NCI-H146 treated with DMSO at 0.1 percent for 48 hours (cell line): ENCODE data around the gene GSC.
"Not testable (repeated sequence)": the region's sequence is repeated elsewhere in the genome, so short reads cannot be mapped to it uniquely, and the experiment has no call there.

Experiments
- DNase-seq: peaks from one replicate; lab custom pipeline; 2025; ENCODE audit not compliant: unreplicated experiment; lab: John Stamatoyannopoulos, UW

GSC gene

DNA sequence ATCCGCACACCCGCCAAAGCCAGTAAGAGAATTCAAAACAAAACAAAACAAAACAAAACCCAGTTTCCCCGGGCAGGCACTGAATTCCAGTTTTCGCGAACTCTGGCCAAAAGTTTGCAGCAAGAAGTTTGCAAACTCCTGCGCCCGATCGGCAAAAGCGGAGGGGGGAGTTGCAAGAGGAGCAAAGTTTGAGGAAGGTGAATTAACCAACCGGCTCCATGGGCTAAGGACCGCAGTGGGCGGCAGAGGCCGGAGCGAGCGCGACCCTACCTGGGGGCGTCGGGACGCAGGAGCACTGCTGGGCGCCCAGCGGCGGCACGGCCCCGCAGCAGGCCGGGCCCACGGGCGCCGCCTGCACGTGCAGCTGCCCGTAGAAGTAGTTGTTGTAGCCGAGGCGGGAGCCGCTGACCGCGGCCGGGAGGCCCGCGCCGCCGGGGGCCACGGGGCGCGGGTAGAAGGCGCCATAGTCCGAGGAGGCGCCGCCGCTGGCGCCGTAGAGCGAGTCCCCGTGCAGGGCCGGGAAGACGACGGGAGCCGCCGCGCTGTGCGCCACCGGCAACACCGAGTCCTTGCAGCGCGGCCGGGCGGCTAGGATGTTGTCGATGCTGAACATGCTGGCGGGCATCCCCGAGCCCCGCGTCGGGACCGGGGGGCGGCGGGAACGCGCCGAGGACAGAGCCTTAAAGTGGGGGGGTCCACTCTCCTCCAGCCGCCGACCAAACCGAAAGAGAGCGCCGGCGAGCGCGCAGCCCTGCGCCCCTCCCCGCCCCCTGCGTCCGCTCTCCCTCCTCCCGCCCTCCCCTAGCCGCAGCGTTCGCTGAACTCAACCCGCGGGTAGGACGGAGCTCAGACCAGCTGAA, at the start of gene GSC:
GSC (minus strand) TSS at position 723 of the 860 bp plus-strand sequence; CDS start at position 625, 98 bp downstream.
- no peak for DNase-seq

DNA sequence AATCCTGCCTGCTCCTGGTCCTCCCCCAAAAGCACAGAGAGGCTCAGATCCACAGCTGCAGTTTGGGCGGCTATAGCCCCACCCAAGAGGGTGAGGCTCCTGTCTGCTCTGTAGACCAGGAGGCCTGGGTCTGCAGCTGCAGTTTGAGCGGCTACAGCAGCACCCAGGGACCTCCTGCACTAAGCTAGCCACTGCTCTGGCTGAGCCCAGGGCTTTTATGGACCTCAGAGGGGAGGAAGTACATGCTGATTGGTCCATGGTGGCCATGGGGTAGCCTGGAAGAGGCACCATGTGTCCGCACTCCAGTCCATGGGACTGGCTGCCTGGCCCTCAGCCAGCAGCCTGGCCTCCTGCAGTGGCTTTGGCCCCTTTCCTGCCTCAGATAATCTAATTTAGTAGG, 49.6 kb upstream of the GSC start:
- DNase-seq = no peak

DNA sequence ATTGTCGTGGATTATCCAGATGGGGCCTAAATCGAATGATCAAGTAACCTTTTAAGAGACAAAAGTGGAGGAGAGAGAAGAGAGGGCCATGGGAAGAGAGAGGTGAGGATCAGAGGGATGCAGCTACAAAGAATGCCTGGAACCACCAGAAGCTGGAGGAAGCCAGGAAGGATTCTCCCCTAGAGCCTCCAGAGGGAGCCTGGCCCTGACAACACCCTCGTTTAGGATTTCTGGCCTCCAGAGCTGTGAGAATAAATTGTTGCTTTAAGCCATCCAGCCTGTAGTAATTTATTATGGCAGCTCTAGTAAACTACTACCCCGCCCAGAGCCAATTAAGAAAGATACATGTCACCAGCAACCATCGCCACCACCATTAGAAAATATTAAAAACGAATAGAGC, 46.2 kb upstream of the GSC start:
- DNase-seq = no peak

DNA sequence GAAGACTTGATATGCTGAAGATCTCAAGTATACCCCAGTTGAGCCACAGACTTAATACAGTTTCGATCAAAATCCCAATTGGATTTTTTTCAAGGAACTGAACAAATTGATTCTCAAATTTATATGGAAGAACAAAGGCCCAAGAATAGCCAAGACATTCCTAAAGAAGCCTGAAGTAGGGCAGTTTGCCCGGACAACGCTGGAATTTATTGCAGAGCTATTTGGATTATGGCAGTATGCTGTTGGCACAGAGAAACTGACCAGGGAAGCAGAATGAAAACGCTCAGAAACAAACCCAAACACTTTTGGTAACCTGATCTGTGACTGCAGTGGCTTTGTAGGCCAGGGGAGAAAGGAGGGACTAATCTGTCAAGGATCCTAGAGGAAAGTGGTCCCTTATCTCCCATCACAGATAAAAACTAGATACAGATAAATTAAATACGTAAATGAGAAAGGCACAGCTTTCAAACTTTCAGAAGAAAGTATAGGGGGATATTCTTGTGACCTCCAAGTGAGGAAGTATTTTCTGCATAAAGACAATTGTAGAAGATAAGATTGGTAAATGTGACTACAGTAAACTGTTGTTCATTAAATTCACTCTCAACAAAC, 35.9 kb upstream of the GSC start:
- no peak for DNase-seq

DNA sequence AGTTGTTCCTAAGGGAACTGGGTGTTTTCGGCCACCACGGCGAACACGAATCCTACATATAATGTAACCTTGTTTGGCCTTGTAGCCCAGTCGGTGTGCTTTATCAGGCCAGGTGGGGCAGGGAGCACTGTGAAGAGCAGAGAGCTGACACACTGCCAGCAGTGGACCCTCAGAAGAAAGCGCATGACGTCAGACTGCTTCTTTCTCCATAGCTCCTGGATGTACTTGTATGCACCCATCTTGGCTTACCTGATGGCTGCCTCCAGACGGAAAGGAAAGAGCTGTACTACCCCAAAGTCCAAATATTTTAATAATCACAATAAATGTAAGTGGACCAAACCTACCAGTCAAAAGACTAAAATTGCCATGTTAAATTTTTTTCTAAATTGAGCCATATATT, 31.3 kb upstream of the GSC start:
- no peak for DNase-seq

DNA sequence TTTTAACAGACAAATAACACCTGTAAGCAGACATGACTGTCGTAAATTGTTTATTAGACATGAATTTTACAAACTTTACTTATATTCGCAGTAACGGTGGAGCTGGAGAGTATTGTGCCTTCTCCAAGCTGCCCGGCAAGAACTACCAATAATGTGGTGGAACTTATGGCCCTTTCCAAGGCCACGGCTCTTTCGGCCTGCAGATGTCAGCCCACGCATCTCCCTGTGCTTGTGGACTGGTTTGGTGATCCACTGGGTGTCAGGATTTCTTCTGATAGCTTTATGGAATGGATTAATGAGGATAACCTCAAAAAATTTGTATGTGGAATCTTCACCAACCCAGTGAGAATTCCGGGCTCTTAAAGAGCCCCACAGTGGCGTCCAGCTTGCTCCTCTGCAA, 30.9 kb upstream of the GSC start:
- DNase-seq = not testable (repeated sequence)

DNA sequence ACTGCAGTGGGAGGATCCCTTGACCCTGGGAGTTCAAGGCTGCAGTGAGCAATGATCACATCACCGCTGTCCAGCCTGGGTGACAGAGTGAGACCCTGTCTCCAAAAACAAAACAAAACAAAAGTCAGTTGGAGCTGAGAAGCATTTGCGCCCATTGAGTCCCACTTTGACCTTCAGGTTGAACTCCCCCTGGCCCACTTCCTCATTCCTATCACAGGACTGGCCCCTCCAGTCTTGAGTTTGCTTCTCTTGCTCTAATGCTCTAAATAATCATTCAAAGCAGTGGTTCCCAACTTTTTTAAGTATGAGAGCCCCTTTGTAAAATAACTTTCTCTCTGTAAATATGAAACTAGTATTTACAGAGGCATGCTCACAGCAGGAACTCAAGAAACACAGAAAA, 28.0 kb upstream of the GSC start:
- DNase-seq = no peak

DNA sequence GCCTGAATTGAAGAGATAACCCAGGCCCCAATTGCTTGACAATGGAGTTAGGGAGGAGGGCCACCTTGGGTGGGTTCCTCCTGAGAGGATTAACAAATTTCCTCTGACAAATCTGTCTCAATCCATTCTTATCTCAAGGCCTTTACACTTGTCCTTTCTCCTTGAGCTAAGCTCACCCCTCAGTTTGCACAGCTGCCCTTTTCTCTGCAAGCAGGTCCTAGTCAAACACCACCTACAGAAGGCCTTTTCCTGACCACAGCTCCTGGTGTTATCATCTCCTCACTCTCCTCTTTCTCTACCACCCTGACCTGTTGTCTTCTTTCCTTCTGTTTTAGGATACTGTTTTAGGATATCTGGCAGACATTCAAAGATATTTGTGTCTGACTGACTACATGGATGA, 26.4 kb upstream of the GSC start:
- no peak for DNase-seq

DNA sequence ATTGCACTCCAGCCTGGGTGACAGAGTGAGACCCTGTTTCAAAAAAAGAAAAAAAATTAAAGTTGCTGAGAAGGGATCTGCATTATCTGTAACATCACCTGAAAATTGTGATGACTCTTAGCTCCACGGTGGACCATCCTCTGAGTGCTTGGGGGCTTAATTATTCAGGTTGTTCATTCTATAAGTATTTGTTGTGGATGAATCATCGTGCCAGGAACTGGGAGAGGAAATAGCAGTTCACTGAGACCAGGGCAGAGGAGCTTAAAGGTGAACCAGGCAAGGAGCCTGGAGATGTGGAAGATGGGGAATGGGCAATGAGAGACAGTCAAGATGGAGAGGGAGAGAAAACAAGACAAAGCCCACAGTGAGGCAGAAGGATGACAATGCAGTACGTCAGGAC, 25.5 kb upstream of the GSC start:
- no peak for DNase-seq

DNA sequence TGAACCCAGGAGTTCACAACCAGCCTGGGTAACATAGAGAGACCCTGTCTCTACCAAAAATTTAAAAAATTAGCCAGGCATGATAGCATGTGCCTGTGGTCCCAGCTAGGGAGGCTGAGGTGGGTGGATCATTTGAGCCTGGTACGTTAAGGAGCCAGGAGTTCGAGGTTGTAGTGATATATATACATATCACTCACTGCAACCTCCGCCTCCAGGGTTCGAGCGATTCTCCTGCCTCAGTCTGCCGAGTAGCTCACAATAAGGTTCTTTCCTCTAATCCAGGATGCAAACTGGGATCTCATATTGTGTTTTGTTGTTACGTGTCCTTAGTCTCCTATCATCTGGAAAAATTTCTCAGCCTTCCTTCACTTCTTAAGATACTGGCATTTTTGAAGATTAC, 24.0 kb upstream of the GSC start:
- DNase-seq = no peak

DNA sequence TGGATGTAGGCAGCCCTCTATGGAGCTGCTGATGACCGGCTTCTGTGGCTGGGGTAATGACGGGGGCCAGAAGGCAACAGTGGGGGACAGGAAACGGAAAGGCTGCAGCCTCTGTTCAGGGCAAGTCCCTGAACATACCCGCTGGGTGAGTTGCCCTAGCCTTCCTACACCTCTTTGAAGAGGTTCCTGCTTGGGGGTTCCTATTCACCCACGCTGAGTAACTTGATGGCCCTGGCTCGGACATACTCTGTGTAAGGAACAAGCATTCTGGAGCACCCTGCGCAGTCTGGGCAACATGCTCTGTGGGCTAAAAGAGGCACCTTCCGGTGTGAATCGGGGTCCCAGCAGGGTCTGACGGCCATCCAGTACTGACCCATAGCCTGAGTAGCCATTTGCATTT, 17.7 kb upstream of the GSC start:
- no peak for DNase-seq

DNA sequence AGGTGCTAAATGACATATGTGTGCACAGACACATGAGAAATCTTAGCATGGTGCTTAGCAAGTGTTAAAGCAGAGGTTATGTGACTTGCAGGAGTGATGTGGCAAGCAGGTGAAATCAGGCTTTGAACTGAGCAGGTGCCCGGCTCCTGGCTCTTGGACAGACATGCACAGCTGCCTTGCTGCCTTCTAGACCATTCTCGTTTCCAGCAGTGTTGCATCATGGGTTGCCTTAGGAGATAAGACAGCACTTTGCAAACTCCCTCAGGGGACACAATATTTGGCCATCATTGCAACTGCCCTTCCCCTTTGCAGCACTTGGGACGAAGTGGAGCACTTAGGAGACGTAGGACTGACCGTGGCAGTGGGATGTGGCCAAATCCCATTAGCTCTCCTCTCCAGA, 17.2 kb upstream of the GSC start:
- no peak for DNase-seq

DNA sequence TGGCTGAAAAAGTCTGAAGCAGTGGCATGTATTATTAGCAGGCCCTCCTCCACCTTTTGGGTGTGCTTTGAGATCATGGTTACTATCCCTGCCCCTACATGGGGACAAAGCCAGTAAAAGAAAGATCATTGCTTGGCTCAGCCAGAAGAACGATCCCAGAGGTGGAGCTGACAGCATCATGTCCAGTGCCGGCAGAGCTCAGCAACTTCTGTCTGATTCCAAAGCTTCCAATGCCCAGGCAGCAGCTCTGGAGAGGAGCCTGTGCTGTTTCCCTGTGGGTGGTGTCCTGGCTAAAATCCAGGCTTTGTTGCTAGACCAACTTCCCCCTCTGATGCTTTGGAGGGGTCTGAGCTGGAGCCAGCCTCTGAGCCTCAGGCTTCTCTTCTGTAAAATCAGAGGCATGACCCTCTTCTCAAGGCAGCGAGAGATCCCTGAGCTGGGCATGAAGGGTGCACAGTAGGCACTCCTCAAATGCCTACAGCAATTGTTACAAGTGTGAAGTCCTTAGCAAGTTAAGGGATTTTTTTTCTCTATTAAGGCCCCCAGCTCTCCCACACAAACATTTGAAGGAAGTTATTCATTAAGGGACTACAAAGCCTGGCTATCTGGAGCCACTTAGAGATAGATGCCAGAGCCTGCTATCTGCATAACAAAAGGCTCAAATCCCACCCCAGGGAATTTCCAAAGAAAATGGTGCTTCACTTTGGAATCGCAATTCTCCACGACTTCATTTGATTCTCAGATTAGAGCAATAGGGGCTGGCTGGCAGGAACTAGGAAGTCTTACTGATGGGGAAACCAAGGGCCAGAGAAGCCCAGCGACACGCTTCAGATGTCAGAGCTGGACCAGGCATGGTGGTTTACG, 10.9 kb upstream of the GSC start:
- no peak for DNase-seq

DNA sequence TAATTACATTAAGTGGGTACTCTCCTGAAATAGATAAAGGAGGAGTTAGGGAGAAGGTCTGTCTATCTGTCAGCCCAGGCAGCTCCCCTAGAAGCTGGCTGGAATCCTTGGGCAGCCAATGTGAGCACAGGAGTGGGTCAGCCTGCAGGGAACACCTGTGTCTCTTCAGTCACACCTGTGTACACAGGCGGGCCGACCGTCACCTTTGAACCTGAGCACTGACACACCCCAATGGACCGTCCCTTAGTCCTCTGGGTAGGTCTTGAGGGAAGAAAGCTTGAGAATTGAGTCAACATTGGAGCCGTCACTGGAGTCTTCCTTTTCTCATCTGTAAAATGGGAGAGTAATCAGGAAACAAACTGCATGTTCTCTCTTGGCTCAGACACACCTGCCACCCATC, 9.8 kb upstream of the GSC start:
- DNase-seq = no peak

DNA sequence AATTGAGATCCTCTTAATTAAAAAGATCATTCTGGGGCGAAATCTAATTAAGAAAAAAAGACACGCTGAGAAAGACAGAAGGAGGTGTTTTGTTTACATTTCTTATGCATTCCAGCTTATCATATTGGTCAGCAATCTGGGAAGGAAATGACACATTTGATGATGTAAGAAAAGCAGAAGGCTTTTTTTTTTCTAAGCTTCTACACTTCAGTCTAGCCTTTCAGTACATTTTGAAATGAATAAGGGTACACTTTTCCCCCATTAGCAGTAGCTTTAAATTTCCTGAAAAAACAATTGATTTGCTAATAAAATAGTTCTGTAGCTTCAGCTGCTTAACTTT, 5.9 kb upstream of the GSC start:
- no peak for DNase-seq

DNA sequence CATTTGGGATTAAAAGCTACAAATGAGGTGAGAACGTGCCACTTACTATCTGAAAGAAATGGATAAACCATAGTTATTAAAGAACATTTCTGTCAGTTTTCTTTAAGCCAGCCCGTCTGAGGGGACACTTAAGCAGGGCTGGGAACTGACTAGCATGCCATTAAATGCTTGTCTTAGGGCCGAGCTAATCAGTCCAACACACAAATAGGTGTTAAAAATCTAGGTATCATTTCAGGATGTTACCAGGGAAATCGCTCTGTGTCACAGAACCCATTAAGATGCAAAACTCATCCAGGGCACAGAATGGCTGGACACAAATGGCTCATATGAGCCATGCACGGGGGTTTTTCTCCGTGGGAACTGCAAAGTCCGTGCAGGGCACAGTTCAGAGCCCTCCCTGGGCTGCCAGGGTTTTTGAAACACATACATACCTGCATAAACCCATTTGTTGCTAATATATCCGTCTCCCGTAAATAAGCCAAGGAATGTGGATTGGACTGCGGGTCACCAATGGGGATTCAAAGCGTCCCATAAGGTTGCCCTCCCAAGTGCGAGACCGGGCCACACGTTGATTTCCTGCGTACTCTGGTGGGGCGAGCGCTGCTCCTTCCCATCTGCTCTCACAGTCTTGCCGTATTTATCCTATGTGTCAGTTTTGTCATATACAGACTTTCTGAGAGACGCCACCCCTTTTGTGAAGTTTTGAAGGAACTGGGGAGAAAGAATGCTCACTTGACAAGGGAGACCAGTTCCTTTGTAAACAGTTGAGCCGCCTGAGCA, 5.4 kb upstream of the GSC start:
- no peak for DNase-seq

DNA sequence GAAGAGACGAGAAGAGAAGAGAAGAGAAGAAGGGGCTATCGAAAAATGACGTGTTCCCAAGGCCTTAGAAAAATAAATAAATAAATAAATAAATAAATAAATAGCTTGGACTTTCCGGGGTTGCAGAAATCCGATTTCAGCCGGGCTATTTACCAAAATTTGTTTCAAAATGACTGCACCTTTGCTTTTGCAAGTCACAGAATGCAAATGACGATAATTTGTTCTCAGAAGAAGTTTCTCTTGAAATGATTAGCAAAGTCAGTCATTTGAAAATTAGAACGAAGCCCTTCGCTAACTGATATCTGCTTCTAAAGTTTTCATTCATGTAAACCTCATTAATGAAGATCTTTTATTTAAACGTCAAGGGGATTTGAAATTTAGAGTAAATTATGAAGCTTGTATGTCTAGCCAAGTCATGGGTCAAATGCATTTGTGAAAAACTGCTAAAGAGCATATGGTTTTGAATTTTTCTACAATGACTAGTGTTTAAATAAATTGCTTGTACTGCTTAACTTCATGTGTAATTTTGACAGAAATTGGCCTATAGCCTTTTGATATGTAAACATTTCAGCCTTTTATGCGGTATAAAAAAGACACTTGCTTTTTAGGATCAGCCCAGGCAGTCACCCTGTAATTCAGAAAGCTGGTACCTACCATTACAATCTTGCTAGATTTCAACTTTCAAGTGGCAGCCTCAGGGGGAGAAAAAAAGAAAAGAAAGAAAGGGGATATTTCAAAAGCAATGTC, 4.6 kb upstream of the GSC start:
- DNase-seq = no peak

DNA sequence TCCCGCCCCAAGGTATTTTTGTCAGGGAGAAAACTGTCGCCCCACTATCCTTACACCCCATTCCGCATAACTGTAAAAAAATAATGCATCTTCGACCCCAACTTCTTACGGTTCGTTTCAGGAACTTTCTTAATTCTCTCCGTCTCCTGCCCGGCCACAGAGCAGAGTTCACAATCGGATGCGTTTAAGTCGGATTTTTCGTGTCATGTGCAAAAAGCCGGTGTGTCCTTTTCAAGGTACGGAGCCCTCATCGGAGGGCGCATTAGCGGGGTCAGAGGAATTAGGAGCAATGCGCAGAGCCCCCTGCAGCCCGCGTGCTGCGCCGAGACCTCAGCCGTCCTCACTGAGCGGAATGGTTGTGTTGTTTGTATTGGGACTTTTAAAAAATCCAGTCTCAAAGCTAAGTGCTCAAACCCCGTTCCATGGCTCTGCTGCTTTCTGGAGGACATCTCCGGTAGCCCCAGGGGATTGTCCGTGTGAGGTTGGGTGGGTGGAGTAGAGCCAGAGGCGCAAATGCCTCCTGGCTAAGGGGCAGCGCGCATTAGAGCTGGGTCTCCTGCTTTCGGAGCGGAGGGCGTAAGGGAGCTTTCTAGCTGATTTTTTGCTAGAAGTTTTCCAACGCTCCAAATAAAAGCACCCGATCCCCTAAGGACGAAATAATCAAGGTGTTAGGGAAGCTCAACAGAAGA, 3.9 kb upstream of the GSC start:
- no peak for DNase-seq

DNA sequence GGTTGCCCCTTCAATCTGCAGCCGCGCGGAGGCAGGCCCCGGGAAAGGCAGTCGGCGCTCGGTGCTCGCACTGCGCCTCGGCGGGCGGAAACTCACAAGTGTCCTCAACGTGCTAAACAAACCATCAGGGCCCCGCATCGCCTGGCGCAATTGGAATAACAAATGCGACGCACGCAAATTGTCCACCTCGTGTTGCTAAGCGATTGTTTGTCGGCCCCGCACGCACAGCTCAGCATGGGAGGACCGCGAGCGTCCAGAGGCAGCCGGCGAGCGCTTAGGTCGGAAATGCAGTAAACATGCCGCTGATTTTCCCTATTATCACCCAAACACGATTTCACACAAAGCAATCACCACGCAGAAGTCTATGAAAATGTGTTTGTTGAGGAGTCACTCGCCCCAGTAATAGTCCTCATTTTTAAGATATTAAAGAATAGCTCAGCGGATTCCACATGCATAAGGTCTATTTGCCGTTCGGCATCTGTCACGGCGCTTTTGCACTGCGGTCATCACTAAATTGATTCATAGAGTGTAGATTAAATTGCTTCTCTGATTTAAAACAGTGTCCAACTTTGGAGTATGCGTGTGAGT, 3.2 kb upstream of the GSC start:
- DNase-seq = no peak

DNA sequence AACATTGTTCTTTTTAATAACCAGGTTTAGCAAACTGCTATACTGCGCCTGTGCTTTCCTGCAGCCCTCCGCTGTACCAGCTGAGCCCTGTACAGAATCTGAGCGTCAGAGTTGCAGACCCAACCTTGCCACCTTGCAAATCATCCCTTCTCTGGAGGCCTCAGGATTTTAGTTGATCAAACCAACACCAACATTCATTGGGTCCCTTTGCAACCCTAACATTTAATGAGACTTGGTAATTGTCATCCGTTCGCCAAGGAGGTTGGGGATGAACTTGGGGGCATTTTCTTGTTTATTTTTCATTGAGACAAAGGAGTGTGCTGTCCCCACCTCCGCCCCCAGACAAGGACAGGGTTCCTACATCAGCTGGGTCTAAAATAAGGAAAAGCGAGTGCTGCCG, 2.6 kb upstream of the GSC start:
- no peak for DNase-seq
